SK-N-SH (cell line): ENCODE measurements around the gene PHIP. TPM values are rescaled to one million over a fixed set of nuclear protein-coding genes. Genes with fewer than 3 reads are reported as not detected.

Experiments
- CTCF ChIA-PET: fragments of 300-600, 350-600 bp; formaldehyde crosslinking; extraction: SDS; loops from one replicate; lab custom pipeline; 2021; lab: Yijun Ruan, JAX
- POLR2A ChIA-PET: fragments of 350-600 bp; sonication (Branson Sonifier 250); formaldehyde crosslinking; extraction: SDS; loops from one replicate; lab custom pipeline; 2020; ENCODE audit warnings: antibody characterized with exemption, inconsistent platforms; lab: Yijun Ruan, JAX
- DNase-seq: peaks from one replicate; pipeline ENCODE4 v3.0.0; 2012
- H2AFZ ChIP-seq: fragments of 200-600 bp; sonication (generic); 2 replicates; pipeline ENCODE4 v1.8.1; 2016; ENCODE audit warnings: antibody characterized with exemption, mild to moderate bottlenecking, low read depth
- H3F3A ChIP-seq: fragments of 200-600 bp; sonication (generic); replicated peaks from 2 replicates; pipeline ENCODE3; 2016; ENCODE audit warnings: antibody characterized with exemption, mild to moderate bottlenecking; ENCODE audit not compliant: insufficient read depth
- H3K27ac ChIP-seq, 2 experiments: fragments of 200-500 bp in 1 of 2; fragments of 200-600 bp in 1 of 2; sonication (Bioruptor generic) in 1 of 2; sonication (generic), shearing (Covaris generic) in 1 of 2; 2 replicates each; pipeline versions ENCODE4 v1.5.1 to v1.6.1; 2014 to 2016; ENCODE audit warnings: low read depth in 2 of 2, inconsistent platforms in 1 of 2, low read length in 1 of 2, mild to moderate bottlenecking in 1 of 2, mixed read lengths in 1 of 2
- H3K27me3 ChIP-seq: fragments of 200-600 bp; sonication (generic), shearing (Covaris generic); 2 replicates; pipeline ENCODE4 v1.6.1; 2016; ENCODE audit warnings: mixed run types; ENCODE audit not compliant: insufficient read depth
- H3K36me3 ChIP-seq, 2 experiments: fragments of 200-500 bp in 1 of 2; fragments of 200-600 bp in 1 of 2; sonication (Bioruptor generic) in 1 of 2; sonication (generic) in 1 of 2; replicated peaks in 1 of 2; 2 replicates each; pipeline versions ENCODE3 to v1.5.1; 2014 to 2016; ENCODE audit warnings: low read length in 1 of 2, mild to moderate bottlenecking in 1 of 2; ENCODE audit not compliant: insufficient read depth in 2 of 2, control insufficient read depth in 1 of 2
- H3K4me1 ChIP-seq, 2 experiments: fragments of 200-500 bp in 1 of 2; fragments of 200-600 bp in 1 of 2; sonication (Bioruptor generic) in 1 of 2; sonication (generic), shearing (Covaris generic) in 1 of 2; 2 replicates each; pipeline versions ENCODE4 v1.5.1 to v1.6.1; 2014 to 2016; ENCODE audit warnings: low read depth in 1 of 2, low read length in 1 of 2, mixed run types in 1 of 2; ENCODE audit not compliant: insufficient read depth in 2 of 2, control insufficient read depth in 1 of 2
- H3K4me2 ChIP-seq: fragments of 200-600 bp; sonication (generic), shearing (Covaris generic); 2 replicates; pipeline ENCODE4 v1.6.1; 2017; ENCODE audit warnings: mixed run types
- H3K4me3 ChIP-seq, 2 experiments: fragments of 200-500 bp in 1 of 2; fragments of 200-600 bp in 1 of 2; sonication (Bioruptor generic) in 1 of 2; sonication (generic), shearing (Covaris generic) in 1 of 2; 2 replicates each; pipeline versions ENCODE4 v1.5.1 to v1.8.1; 2014 to 2016; ENCODE audit warnings: low read depth in 2 of 2, inconsistent platforms in 1 of 2, low read length in 1 of 2, mild to moderate bottlenecking in 1 of 2, mixed read lengths in 1 of 2, moderate library complexity in 1 of 2
- H3K79me2 ChIP-seq: fragments of 200-600 bp; sonication (generic); 2 replicates; pipeline ENCODE4 v1.8.1; 2017; ENCODE audit warnings: mild to moderate bottlenecking; ENCODE audit not compliant: insufficient read depth
- H3K9ac ChIP-seq: fragments of 200-600 bp; sonication (generic); 2 replicates; pipeline ENCODE4 v1.6.1; 2017; ENCODE audit warnings: mixed run types
- H3K9me2 ChIP-seq: fragments of 200-600 bp; sonication (generic); 2 replicates; pipeline ENCODE4 v1.6.1; 2017; ENCODE audit warnings: mixed run types
- H3K9me3 ChIP-seq: fragments of 200-600 bp; sonication (generic); 2 replicates; pipeline ENCODE4 v1.6.1; 2017; ENCODE audit warnings: mixed run types, mild to moderate bottlenecking, moderate library complexity
- H4K20me1 ChIP-seq: fragments of 200-600 bp; sonication (generic); 2 replicates; pipeline ENCODE4 v1.6.1; 2017; ENCODE audit warnings: mild to moderate bottlenecking, mixed run types; ENCODE audit not compliant: insufficient read depth
- EP300 ChIP-seq, 2 experiments: IDR thresholded peaks; 2 replicates each; pipeline versions ENCODE4 v1.4.0 to v1.6.1; 2012; ENCODE audit warnings: borderline replicate concordance in 1 of 2, low read depth in 1 of 2, low read length in 1 of 2
- FOSL2 ChIP-seq: IDR thresholded peaks from 2 replicates; pipeline ENCODE4 v1.4.0; 2012; ENCODE audit warnings: low read depth, mild to moderate bottlenecking, moderate library complexity, borderline replicate concordance
- FOXJ3 ChIP-seq: sonication (generic); formaldehyde crosslinking; IDR thresholded peaks from 2 replicates; pipeline ENCODE4 v1.5.1; 2020; ENCODE audit warnings: mild to moderate bottlenecking, missing genetic modification reagents
- GABPA ChIP-seq: IDR thresholded peaks from 2 replicates; pipeline ENCODE4 v1.4.0; 2012; ENCODE audit warnings: low read depth, mild to moderate bottlenecking
- GATA2 ChIP-seq: sonication (generic); formaldehyde crosslinking; IDR thresholded peaks from 2 replicates; pipeline ENCODE4 v1.5.0; 2020; ENCODE audit warnings: mild to moderate bottlenecking, missing genetic modification reagents
- JUND ChIP-seq: IDR thresholded peaks from 2 replicates; pipeline ENCODE4 v1.4.0; 2012
- MEF2A ChIP-seq: IDR thresholded peaks from 2 replicates; pipeline ENCODE4 v1.4.0; 2012; ENCODE audit warnings: low read depth, borderline replicate concordance
- NFIC ChIP-seq: IDR thresholded peaks from 2 replicates; pipeline ENCODE4 v1.4.0; 2012; ENCODE audit warnings: borderline replicate concordance
- RCOR1 ChIP-seq: fragments of 150-350 bp; IDR thresholded peaks from 2 replicates; pipeline ENCODE4 v1.6.1; 2017; ENCODE audit warnings: antibody characterized with exemption, low read length
- SMC3 ChIP-seq: IDR thresholded peaks from 2 replicates; pipeline ENCODE4 v1.6.1; 2012; ENCODE audit warnings: low read depth, low read length, improper control_type of control experiment
- TAF1 ChIP-seq: IDR thresholded peaks from 2 replicates; pipeline ENCODE4 v1.6.1; 2012; ENCODE audit warnings: low read depth, mild to moderate bottlenecking, low read length, moderate library complexity, borderline replicate concordance
- TCF12 ChIP-seq: IDR thresholded peaks from 2 replicates; pipeline ENCODE4 v1.4.0; 2012
- TEAD4 ChIP-seq: IDR thresholded peaks from 2 replicates; pipeline ENCODE4 v1.4.0; 2012; ENCODE audit warnings: mild to moderate bottlenecking, borderline replicate concordance; ENCODE audit not compliant: insufficient read depth
- USF1 ChIP-seq: IDR thresholded peaks from 2 replicates; pipeline ENCODE4 v1.4.0; 2012; ENCODE audit warnings: low read depth, borderline replicate concordance
- USF2 ChIP-seq: fragments of 150-350 bp; IDR thresholded peaks from 2 replicates; pipeline ENCODE4 v1.6.1; 2017; ENCODE audit warnings: antibody characterized with exemption, low read length, low read depth, borderline replicate concordance
- WGBS: methylation state at CpG from one replicate; pipeline ENCODE4 v1.1.6; 2017; ENCODE audit warnings: low lambda C conversion rate; 5-methylcytosine and 5-hydroxymethylcytosine counted together
- polyA plus RNA-seq, 3 experiments: library from polyadenylated mRNA; depleted of rRNA; stranded (reverse); fragments of >200 nt; gene quantifications; 2 replicates each; pipeline ENCODE4 v1.2.3, GENCODE V29; 2012
- TF ChIP-seq, protein P1 (sequence below): fragments of 150-350 bp; IDR thresholded peaks from 2 replicates; pipeline ENCODE4 v1.6.1; 2016; ENCODE audit warnings: mild to moderate bottlenecking, low read depth, low read length
- TF ChIP-seq, protein P2 (sequence below): IDR thresholded peaks from 2 replicates; pipeline ENCODE4 v1.4.0; 2012; ENCODE audit warnings: low read depth, borderline replicate concordance

The PHIP gene
- polyA plus RNA-seq, 1 of the 3 experiments (the other 2 are of a cell fraction), result 1.7 TPM

- CTCF ChIA-PET, result no interaction called here
- POLR2A ChIA-PET, result no interaction called here
Observed at GRCh38 chr6:78942446-78942845, 135.6 kb downstream of the PHIP start.

DNA sequence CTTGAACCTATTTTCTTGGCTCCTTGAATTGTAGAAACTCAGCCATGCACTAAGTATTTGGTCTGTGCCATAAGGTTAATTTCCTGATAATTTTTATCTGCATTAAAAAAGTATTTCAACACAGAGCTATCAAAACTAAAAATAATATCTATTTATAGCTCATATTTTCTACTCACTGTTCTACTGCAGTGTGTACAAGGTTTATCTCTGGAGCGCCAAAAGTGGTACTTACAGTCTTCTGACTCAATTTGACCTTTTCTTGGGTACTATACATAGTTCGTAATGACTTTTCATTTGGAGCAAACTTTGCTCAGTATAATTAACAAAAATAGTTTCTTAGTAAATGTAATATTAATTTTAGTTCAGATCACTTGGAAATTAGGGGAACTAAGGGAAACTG lies 141.5 kb downstream of the PHIP start:
- Histone ChIP-seq H4K20me1 (no peaks in the 10 kb centered on the region), H3K27me3 (no peaks in the 10 kb centered on the region), H3K9ac (no peak overlapping the region), H3K4me1 (no peaks in the 10 kb centered on the region; a peak in 1 of 4 replicates), H3K9me3 (no peaks in the 10 kb centered on the region), H3K36me3 (peaks cover 43 to 45% of the 10 kb centered on the region in 2 experiments), H2AFZ (no peak overlapping the region), H3K27ac (no peak overlapping the region), H3F3A (peaks cover 3% of the 10 kb centered on the region), H3K4me2 (no peak overlapping the region), H3K79me2 (no peaks in the 10 kb centered on the region), H3K4me3 (no peak overlapping the region), H3K9me2 (no peaks in the 10 kb centered on the region)
- no peak for TF ChIP-seq MEF2A
- TF ChIP-seq JUND, result no peak
- TF ChIP-seq NFIC, result no peak
- TF ChIP-seq EP300 (IDR thresholded peaks at IDR 0.05; ENCODE audit: borderline replicate concordance in 1 of 2, low read depth in 1 of 2, low read length in 1 of 2), result no peak
- TF ChIP-seq, protein P1, sequence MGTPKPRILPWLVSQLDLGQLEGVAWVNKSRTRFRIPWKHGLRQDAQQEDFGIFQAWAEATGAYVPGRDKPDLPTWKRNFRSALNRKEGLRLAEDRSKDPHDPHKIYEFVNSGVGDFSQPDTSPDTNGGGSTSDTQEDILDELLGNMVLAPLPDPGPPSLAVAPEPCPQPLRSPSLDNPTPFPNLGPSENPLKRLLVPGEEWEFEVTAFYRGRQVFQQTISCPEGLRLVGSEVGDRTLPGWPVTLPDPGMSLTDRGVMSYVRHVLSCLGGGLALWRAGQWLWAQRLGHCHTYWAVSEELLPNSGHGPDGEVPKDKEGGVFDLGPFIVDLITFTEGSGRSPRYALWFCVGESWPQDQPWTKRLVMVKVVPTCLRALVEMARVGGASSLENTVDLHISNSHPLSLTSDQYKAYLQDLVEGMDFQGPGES, result no peak
- TF ChIP-seq GATA2 (CRISPR knock-in tag), result no peak
- TF ChIP-seq, protein P2, sequence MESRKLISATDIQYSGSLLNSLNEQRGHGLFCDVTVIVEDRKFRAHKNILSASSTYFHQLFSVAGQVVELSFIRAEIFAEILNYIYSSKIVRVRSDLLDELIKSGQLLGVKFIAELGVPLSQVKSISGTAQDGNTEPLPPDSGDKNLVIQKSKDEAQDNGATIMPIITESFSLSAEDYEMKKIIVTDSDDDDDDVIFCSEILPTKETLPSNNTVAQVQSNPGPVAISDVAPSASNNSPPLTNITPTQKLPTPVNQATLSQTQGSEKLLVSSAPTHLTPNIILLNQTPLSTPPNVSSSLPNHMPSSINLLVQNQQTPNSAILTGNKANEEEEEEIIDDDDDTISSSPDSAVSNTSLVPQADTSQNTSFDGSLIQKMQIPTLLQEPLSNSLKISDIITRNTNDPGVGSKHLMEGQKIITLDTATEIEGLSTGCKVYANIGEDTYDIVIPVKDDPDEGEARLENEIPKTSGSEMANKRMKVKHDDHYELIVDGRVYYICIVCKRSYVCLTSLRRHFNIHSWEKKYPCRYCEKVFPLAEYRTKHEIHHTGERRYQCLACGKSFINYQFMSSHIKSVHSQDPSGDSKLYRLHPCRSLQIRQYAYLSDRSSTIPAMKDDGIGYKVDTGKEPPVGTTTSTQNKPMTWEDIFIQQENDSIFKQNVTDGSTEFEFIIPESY, result no peak
- no peak for TF ChIP-seq GABPA
- no peak for TF ChIP-seq TEAD4
- TF ChIP-seq TCF12, result no peak
- no peak for TF ChIP-seq USF1
- TF ChIP-seq FOSL2, result no peak
- no peak for TF ChIP-seq FOXJ3 (CRISPR knock-in tag)
- no peak for TF ChIP-seq USF2
- no peak for TF ChIP-seq SMC3
- DNase-seq, result no peak
- POLR2A ChIA-PET, result no interaction called here
- CTCF ChIA-PET, result no interaction called here
- WGBS, result 93% methylated on average over 2 of the region's 2 CpGs

More at GRCh38 chr6:78942446-78942845, 135.6 kb downstream of the PHIP start:
- no peak overlapping the region for H3K4me3 ChIP-seq
- TF ChIP-seq TCF12 (no peak), RCOR1 (no peak), TAF1 (no peak)
- TF ChIP-seq, all 33 proteins: peak for 0
- Histone ChIP-seq H2AFZ (no peak overlapping the region), H3K9me3 (no peaks in the 10 kb centered on the region), H3K4me1 (no peaks in the 10 kb centered on the region), H4K20me1 (no peaks in the 10 kb centered on the region), H3K36me3 (peaks cover 80 to 81% of the 10 kb centered on the region in 2 experiments), H3F3A (peaks cover 11% of the 10 kb centered on the region), H3K9me2 (no peaks in the 10 kb centered on the region), H3K79me2 (no peaks in the 10 kb centered on the region), H3K27ac (no peak overlapping the region), H3K4me2 (no peak overlapping the region), H3K27me3 (no peaks in the 10 kb centered on the region), H3K9ac (no peak overlapping the region)
- DNase-seq, result no peak
- 100% methylated on average over 1 of the region's 1 CpG for WGBS
